IPS-18c (cell line): ENCODE results near the gene L3MBTL4.

Experiments used
- H3K4me3 ChIP-seq: 2 replicates; pipeline ENCODE4 v1.7.0; 2013; ENCODE audit warnings: low read depth, mild to moderate bottlenecking, low read length, moderate library complexity; ENCODE audit not compliant: insufficient read depth
- H3K9me3 ChIP-seq: one replicate; pipeline ENCODE4 v1.6.1; 2013; ENCODE audit warnings: mild to moderate bottlenecking, low read length, moderate library complexity; ENCODE audit not compliant: control insufficient read depth, insufficient read depth

The L3MBTL4 gene

DNA sequence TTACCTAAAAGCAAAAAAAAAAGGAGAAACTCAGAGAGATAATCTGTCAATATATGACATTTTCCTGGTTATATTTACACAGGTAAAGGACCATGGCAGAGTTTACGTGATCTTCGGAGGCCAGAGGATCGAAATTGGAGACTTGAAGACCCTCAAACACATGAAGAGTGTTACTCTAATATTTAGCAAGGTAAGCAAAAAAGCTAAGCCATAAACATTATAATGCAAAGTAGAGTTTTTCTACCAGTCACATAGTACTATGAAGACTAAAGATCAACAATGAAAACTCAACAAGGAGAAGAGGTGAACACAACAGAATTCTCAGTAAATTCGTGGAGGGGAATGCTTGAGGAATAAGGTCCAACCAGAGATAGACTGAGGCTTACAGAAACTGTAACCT lies 78.5 kb downstream of the L3MBTL4 start:
- Histone ChIP-seq H3K9me3 (no peaks in the 10 kb centered on the region), H3K4me3 (no peak overlapping the region)

DNA sequence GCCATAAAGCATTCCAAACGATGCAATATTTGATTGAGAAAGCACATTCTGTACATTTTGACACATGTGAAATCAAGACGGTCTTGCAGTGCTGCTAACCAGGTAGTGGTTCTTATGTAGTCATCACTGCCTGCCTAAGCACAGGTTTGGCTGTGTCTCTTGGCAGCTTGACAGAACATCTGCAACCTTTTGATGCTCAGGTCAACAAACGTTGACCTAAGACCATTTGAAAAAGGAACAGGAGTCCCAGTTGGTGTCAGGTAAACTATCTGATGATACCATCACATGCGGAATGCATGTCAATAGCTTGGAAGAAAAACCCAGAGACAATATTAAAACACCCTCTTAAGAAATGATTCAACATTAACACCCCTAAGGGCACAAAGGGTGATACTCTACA lies 80.7 kb downstream of the L3MBTL4 start:
- Histone ChIP-seq H3K9me3 (no peaks in the 10 kb centered on the region), H3K4me3 (no peak overlapping the region)

DNA sequence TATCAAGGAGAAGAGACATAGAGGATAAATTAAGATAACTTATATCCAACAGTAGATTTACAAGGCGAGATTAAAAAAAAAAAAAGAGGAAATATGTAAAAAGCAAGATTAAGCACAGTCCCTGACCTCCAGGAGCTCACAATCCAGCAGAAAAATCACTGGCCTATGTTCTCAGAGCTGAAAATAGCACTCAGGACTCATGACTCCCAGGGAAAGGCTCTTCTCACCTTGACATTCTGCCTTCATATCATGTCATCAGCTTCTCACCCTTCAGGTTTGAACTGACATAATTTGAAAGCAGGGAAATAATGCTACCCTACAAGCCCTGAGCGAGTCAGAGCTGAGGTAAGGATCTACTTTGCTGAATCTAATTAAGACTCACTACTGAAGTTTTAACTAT lies 82.8 kb downstream of the L3MBTL4 start:
- no peaks in the 10 kb centered on the region for H3K9me3 ChIP-seq
- no peak overlapping the region for H3K4me3 ChIP-seq

DNA sequence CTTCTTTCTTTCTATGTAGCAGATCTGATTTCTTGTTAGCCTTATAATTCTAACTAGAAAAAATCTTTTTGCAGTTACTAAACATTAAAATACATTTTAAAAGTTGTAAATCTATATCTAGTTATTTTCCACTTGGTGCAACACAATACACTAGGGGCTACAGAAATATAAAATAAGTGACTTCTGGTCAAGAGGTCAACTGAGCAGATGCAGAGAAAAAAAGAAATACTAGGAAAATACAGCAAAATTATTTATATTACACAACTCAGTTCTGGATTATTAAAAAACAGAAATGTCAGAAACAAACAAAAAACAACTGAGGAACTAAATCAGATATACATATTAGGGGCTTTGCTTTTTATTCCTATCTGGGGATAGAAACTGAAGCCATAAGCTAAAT lies 83.9 kb downstream of the L3MBTL4 start:
- no peak overlapping the region for H3K4me3 ChIP-seq
- no peaks in the 10 kb centered on the region for H3K9me3 ChIP-seq

- H3K9me3 ChIP-seq: peaks cover 5% of the 10 kb centered on the region
- H3K4me3 ChIP-seq: no peak overlapping the region
Observed at GRCh38 chr18:6328621-6329010, 86.1 kb downstream of the L3MBTL4 start.

DNA sequence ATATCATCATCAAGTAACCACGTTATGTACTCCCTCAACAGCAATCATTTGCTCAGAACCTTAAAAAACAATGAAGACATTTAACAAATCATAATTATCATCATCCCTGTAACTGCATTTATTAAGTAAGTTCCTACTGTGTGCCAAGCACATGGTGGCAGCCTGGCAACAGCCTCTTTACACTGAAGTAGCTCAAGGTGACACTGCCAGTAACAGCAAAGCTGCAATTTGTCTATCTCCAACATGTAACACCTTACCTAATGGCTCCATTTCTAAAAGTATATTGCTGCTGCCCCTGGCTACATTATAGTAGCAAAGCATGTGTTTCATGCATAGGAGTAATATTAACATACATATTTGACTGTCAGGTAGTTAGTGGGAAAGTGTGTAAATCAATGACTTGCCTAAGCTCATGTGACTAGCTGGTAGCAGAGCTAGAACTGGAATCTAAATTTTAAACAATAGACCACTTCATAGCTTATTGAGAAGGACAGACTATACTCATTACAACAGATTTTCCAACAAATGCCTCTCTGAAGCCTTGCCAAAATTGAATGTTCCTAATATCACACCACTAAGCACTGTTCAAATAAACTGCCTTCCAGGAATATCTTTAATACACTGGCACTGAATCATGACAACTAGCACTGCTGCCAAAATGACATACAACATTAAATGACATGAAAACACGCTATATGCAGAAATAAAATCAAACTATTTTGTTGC lies 86.7 kb downstream of the L3MBTL4 start:
- H3K4me3 ChIP-seq: no peak overlapping the region
- peaks cover 8% of the 10 kb centered on the region for H3K9me3 ChIP-seq

- Histone ChIP-seq H3K9me3 (peaks cover 8% of the 10 kb centered on the region), H3K4me3 (no peak overlapping the region)
Observed at GRCh38 chr18:6327485-6327884, 87.2 kb downstream of the L3MBTL4 start.

GRCh38 chr18:6326566-6326965 lies 88.1 kb downstream of the L3MBTL4 start:
- Histone ChIP-seq H3K9me3 (peaks cover 8% of the 10 kb centered on the region), H3K4me3 (no peak overlapping the region)

DNA sequence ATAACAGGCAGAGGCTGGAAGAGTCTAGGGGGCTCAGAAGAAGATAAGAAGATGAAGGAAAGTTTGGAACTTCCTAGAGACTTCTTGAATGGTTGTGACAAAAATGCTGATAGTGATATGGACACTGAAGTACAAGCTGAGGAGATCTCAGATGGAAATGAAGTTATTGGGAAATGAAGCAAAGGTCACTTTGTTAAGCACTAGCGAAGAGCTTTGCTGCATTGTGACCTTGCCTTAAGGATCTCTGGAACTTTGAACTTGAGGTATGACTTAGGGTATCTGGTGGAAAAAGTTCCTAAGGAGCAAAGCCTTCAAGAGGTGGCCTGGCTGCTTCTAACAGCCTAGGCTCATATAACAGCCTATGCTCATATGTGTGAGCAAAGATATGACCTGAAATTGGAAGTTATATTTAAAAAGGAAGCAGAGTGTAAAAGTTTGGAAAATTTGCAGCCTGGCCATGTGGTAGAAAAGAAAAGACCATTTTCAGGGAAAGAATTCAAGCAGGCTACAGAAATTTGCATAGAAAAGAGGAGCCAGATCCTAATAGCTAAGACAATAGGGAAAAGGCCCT lies 91.3 kb downstream of the L3MBTL4 start:
- Histone ChIP-seq H3K4me3 (no peak overlapping the region), H3K9me3 (peaks cover 8% of the 10 kb centered on the region)

DNA sequence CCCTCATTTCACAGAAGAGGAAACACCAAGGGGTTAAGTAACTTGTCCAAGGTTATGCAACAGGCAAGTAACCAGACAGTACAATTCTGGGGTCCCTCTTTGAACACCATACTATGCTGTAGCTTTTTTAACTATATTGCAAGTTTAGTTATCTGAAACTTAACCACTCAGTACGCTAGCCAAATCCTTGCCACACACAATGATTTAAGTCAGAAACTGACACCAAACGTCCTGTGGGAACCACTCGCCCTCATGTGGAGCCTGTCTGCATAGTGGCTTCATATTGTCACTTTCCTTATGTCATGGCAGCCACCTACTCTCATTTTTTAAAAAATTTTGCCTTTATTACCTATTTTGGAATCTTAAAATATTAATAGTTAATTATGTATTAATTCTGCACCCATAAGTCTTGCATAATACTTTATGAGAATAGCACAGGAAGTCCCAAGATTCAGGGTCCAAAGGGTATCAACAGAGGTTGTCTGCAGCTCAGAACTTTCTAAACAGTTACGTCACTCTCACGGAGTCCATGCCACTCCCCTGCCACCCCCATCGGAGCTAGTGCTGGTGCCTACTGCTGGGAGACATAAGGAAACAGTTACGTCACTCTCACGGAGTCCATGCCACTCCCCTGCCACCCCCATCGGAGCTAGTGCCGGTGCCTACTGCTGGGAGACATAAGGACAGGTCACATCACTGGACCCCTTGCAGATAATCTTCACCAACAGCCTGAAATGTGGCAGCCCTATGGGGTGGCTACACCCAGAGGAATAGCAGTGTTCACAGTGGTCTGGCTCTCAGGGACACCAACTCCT lies 99.0 kb downstream of the L3MBTL4 start:
- no peak overlapping the region for H3K4me3 ChIP-seq
- no peaks in the 10 kb centered on the region for H3K9me3 ChIP-seq

DNA sequence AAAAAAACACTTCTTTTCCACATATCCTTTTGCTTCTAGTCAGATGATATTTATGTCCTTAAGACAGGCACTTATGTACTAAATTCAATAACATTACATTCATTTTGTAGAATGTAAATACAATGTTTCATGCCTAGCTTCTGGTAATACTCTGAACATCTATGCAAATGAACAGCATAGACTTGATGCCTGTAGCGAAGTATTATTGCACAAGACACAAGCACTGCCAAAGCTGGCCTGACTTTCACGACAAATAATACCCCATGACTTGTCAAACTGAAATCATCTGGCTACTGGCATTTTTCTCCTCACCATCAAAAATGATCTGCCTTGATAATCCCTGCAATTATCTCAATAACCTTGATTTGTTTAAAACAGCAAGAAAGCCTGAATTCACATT lies 101.3 kb downstream of the L3MBTL4 start:
- Histone ChIP-seq H3K9me3 (no peaks in the 10 kb centered on the region), H3K4me3 (no peak overlapping the region)

GRCh38 chr18:6311456-6312215 lies 103.1 kb downstream of the L3MBTL4 start:
- Histone ChIP-seq H3K4me3 (no peak overlapping the region), H3K9me3 (no peaks in the 10 kb centered on the region)

- Histone ChIP-seq H3K4me3 (no peak overlapping the region), H3K9me3 (no peaks in the 10 kb centered on the region)
Observed at GRCh38 chr18:6310714-6311113, 104.0 kb downstream of the L3MBTL4 start.

- Histone ChIP-seq H3K4me3 (no peak overlapping the region), H3K9me3 (no peaks in the 10 kb centered on the region)
Observed at GRCh38 chr18:6297875-6298274, 116.8 kb downstream of the L3MBTL4 start.

GRCh38 chr18:6294148-6294784 lies 120.4 kb downstream of the L3MBTL4 start:
- Histone ChIP-seq H3K9me3 (no peaks in the 10 kb centered on the region), H3K4me3 (no peak overlapping the region)

GRCh38 chr18:6289843-6290242 lies 124.9 kb downstream of the L3MBTL4 start:
- Histone ChIP-seq H3K9me3 (no peaks in the 10 kb centered on the region), H3K4me3 (no peak overlapping the region)

DNA sequence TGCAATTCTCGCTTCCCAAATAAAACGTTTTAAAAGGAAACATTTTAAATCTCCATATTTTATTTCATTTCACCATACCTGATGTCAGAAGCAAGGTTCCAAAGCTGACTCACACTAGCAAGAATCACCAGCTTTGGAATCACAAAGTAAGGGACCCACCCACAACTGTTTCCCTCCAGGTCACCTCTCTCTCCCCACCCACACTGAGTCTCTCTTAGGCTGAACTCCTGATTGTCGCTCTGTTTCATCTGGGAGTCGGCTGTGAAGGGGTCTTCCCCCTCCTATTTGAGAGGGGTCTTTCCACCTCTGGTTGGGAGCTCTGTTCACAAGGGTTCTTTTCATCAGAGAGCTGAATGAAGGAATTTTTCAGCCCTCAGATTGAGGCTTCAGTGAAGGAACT lies 128.1 kb downstream of the L3MBTL4 start:
- no peak overlapping the region for H3K4me3 ChIP-seq
- no peaks in the 10 kb centered on the region for H3K9me3 ChIP-seq
